Measurements from ENCODE around the gene OSM.

OSM gene

DNA sequence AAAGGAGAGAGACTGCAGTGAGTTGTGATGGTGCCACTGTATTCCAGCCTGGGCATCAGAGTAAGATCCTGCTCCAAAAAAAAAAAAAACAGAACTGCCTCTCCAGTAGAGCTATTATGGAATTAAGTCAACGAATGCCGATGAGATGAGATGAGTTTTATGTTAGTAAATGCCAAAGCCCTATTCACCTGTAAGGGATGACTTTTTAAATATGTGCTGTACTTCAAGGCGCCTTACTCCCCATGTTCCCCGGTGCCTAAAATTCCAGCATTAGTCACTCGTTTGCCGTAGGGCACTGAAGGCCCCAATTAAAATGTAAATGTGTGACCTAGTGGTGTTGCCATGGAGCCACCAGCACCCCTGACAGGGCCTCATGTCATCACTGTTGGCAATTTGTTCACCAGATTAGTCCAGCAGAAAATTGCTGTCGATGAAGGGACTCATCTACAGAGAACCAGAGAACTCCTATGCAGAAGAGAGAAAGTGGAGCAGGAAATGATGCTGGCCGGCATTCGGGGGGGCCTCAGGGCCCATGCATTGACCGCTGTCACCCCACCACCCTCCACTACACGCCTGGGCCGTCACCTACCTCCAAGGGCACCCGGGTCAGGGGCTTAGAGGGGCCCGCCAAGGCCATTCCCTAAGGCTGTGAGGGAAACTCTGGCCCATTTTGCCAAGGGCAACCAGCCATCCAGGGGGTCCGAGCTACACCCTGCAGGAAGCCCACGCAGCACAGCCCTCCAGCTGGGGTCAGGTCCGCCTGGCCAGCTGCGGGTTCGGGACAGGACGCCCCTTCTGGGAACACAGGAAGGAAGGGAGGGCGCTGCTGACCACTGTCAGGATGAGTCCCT, 37.9 kb downstream of the OSM start (continued):
- TF ChIP-seq ZNF311 (tag by site-specific recombination; IDR thresholded peaks at IDR 0.05; ENCODE audit: borderline replicate concordance) (no peak), ZEB2 (tag by site-specific recombination; IDR thresholded peaks at IDR 0.05) (peak; percentile 87), ZBTB21 (tag by site-specific recombination; IDR thresholded peaks at IDR 0.05) (peak; percentile 51; the same call in 1 of the 2 replicates), ZNF560 (tag by site-specific recombination; IDR thresholded peaks at IDR 0.05; ENCODE audit: borderline replicate concordance) (no peak), ZNF146 (tag by site-specific recombination; IDR thresholded peaks at IDR 0.05) (peak; percentile 84), ZSCAN30 (tag by site-specific recombination; IDR thresholded peaks at IDR 0.05) (no peak), ZNF837 (tag by site-specific recombination; IDR thresholded peaks at IDR 0.05) (no peak), ZFP41 (tag by site-specific recombination; IDR thresholded peaks at IDR 0.05; ENCODE audit: borderline replicate concordance) (no peak), ZNF24 (tag by site-specific recombination; IDR thresholded peaks at IDR 0.05) (peak; percentile 51; the same call in 1 of the 2 replicates), ZNF202 (tag by site-specific recombination; IDR thresholded peaks at IDR 0.05; ENCODE audit: borderline replicate concordance) (no peak), KLF7 (tag by site-specific recombination; IDR thresholded peaks at IDR 0.05; ENCODE audit: borderline replicate concordance) (no peak), ZNF549 (tag by site-specific recombination; IDR thresholded peaks at IDR 0.05) (no peak), ZNF529 (tag by site-specific recombination; IDR thresholded peaks at IDR 0.05; ENCODE audit: insufficient replicate concordance) (no peak), ZNF335 (tag by site-specific recombination; conservative IDR thresholded peaks at IDR 0.05) (peak; percentile 77), ZNF426 (tag by site-specific recombination; IDR thresholded peaks at IDR 0.05) (no peak), ZNF558 (tag by site-specific recombination; IDR thresholded peaks at IDR 0.05) (no peak), ZNF792 (tag by site-specific recombination; IDR thresholded peaks at IDR 0.05) (no peak), SCRT1 (tag by site-specific recombination; IDR thresholded peaks at IDR 0.05; ENCODE audit: borderline replicate concordance) (no peak), ZNF580 (tag by site-specific recombination; IDR thresholded peaks at IDR 0.05) (no peak), ZNF133 (tag by site-specific recombination; IDR thresholded peaks at IDR 0.05) (no peak), INSM2 (tag by site-specific recombination; IDR thresholded peaks at IDR 0.05) (peak; percentile 94), ZNF76 (tag by site-specific recombination; IDR thresholded peaks at IDR 0.05; ENCODE audit: borderline replicate concordance, low read depth) (no peak), ZNF518A (tag by site-specific recombination; conservative IDR thresholded peaks at IDR 0.05; ENCODE audit: low read depth) (0 out of 2 replicates have a peak, but pooled peaks have one; percentile 4), SP7 (tag by site-specific recombination; IDR thresholded peaks at IDR 0.05) (peak; percentile 90)
- TF ChIP-seq, protein P1, sequence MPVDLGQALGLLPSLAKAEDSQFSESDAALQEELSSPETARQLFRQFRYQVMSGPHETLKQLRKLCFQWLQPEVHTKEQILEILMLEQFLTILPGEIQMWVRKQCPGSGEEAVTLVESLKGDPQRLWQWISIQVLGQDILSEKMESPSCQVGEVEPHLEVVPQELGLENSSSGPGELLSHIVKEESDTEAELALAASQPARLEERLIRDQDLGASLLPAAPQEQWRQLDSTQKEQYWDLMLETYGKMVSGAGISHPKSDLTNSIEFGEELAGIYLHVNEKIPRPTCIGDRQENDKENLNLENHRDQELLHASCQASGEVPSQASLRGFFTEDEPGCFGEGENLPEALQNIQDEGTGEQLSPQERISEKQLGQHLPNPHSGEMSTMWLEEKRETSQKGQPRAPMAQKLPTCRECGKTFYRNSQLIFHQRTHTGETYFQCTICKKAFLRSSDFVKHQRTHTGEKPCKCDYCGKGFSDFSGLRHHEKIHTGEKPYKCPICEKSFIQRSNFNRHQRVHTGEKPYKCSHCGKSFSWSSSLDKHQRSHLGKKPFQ (tag by site-specific recombination; IDR thresholded peaks at IDR 0.05) = no peak
- TF ChIP-seq, protein P2, sequence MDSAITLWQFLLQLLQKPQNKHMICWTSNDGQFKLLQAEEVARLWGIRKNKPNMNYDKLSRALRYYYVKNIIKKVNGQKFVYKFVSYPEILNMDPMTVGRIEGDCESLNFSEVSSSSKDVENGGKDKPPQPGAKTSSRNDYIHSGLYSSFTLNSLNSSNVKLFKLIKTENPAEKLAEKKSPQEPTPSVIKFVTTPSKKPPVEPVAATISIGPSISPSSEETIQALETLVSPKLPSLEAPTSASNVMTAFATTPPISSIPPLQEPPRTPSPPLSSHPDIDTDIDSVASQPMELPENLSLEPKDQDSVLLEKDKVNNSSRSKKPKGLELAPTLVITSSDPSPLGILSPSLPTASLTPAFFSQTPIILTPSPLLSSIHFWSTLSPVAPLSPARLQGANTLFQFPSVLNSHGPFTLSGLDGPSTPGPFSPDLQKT (IDR thresholded peaks at IDR 0.05; ENCODE audit: borderline replicate concordance, low read depth, low read length) = no peak
- TF ChIP-seq, protein P3, sequence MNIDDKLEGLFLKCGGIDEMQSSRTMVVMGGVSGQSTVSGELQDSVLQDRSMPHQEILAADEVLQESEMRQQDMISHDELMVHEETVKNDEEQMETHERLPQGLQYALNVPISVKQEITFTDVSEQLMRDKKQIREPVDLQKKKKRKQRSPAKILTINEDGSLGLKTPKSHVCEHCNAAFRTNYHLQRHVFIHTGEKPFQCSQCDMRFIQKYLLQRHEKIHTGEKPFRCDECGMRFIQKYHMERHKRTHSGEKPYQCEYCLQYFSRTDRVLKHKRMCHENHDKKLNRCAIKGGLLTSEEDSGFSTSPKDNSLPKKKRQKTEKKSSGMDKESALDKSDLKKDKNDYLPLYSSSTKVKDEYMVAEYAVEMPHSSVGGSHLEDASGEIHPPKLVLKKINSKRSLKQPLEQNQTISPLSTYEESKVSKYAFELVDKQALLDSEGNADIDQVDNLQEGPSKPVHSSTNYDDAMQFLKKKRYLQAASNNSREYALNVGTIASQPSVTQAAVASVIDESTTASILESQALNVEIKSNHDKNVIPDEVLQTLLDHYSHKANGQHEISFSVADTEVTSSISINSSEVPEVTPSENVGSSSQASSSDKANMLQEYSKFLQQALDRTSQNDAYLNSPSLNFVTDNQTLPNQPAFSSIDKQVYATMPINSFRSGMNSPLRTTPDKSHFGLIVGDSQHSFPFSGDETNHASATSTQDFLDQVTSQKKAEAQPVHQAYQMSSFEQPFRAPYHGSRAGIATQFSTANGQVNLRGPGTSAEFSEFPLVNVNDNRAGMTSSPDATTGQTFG (tag by site-specific recombination; IDR thresholded peaks at IDR 0.05; ENCODE audit: borderline replicate concordance) = no peak
